NCI-H1930 (cell line): Measurements from ENCODE around the gene ESX1.
"Not testable (repeated sequence)": the region's sequence is repeated elsewhere in the genome, so short reads cannot be mapped to it uniquely, and the experiment has no call there.

Source experiments
- DNase-seq, 2 experiments: peaks; one replicate each; lab custom pipeline; 2025; lab: John Stamatoyannopoulos, UW

Gene ESX1

DNA sequence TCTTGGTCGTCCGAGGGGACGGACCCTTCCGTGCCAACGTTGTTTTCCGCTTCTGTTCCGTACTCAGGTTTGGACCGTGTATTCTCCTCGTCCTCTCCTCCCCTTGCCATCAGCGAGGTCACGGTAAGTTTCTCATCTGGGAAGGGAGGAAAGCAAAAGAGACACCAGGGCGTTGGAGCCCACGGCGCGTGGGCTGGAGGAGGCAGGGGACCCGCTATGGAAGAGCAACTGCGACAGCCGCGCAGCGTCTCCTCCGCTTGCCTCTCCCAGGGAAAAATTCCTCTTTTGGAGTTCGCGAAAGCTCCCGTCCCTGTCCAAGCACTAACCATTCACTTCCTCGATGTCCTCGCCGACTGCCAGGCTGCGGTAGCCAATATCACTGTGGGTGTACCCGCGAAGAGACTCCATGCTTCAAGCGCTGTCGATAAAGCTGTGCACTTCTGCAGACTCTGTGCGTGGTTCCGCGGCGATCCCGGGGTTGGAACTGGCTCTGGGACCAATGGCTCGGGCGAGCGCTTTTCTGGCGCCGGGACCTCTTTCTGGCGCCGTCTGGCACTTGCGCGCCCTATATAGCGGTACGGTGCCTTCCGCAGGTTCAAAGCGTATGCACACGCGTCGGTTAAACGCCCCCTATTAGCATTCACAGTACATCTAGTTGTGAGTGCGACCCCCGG lies at the start of gene ESX1:
ESX1 (minus strand) TSS at position 492 of the 674 bp plus-strand sequence; CDS start at position 408, 84 bp downstream.
- no peak for DNase-seq

DNA sequence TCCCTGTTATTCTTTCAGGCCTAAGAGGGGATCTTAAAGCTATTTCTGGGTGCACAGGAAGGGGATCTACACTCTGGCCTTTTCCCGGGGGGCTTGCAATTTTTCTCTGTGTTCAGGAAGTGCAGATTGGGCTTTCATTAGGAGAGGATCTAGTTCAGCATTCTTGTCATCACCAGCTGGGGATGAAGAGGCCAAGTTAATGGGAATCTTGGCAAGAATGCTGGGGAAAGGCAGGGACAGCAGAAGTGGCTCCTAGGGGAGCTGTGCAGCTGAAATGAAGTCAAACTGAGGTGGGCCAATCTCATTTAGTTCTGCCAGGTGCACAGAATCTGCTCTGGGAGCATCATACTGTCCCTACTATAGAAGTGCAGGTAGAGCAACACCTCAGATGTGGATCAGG lies 40.9 kb upstream of the ESX1 start:
- DNase-seq: no peak

DNA sequence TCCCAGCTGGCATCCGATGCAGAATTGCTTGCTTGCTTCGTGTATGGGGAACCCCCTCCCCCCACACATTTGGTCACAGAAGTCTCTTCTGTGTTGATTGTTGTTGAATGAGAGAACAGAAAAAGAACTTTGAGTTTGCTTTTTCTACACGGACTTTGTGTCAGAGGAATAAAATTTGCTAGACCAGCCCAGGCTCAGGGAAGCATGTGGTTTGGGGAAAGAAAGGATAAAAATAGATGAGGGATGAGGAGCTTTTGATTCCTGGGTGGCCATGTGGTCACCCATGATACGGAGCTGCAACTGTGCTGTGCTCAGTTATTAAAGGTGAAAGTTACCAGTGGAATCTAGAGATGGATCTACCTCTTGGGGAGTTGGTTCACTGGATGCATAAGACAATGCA lies 34.2 kb upstream of the ESX1 start:
- DNase-seq: no peak

DNA sequence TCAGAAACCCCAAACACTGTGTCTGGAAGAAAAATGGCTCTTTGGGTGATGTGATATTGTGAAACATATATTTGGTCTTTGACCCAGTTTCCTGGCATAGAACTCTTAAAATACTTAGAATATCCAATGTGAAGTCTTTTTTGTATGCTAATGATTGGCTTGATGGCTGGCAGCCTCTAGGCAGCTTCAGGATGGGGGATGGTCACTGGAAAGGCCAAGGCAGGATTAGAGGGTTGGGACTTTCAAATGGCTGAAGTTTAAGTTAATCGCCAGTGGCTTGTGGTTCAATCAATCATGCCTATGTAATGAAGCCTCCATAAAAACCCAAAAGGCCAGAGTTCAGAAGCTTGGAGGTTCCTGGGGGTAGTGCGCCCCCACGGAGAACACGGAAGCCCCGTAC lies 33.5 kb upstream of the ESX1 start:
- DNase-seq: no peak

DNA sequence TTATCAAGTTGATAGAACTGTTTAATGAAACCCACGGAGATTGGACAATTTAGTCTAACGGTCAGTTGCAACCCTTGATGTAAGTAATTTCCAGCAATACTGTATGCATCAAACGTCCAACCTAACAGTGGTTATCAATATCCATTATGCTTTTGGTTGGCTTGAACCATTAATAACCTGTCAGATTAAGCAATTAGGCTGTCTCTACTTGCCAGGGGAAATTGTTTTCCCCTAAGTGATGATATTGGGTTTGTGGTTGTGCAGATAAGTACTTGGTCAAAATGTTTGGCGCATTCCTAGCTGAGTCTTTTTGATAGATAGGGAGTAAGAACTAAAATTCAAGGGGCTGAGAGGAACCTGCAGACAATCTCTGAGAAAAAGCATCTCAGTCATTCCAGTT lies 30.5 kb upstream of the ESX1 start:
- DNase-seq: no peak

DNA sequence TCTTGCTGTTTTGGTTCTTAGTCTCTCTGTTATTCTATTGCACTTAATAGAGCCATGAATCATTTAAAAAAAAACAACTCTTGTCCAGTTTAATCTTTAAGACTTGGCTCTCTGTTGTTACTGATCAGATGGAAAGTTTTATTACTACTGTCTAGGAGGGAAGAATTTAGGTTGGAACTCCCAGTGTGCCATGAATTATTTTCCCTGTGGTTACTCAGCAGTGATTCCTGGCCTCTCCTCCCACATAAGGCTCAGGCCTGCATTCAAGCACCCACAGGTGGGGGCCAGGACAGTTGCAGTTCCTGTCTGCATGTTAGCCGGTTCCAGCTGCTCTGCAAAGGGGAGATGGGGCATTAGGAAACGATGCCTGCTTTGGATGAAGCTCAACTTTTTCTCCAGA lies 29.8 kb upstream of the ESX1 start:
- no peak for DNase-seq

DNA sequence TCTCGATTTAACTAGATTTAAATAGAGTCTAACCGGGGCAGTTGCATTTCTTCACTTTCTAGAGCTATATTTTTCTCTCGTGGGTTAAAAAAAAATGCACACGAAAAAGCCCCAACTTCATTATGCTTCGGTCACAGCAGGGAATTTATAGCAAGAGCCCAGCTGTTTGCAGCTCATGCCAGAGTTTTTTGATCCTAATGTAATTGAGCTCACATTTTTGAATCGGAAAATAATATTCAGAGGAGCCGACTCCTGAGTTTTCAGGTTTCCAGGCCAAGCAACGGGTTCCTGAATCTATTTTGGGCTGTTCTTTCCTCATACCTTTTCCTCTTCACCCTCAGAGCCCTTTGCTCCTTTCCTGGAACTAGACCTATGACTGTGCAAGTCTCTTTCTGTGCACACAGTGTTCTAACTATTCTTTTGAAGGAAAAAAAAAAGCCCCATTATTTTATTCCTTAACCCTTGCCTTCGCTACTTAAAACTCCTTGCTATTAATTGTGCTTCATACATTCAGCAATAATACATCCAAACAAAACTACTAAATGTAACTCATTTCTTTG lies 27.5 kb upstream of the ESX1 start:
- DNase-seq: no peak

DNA sequence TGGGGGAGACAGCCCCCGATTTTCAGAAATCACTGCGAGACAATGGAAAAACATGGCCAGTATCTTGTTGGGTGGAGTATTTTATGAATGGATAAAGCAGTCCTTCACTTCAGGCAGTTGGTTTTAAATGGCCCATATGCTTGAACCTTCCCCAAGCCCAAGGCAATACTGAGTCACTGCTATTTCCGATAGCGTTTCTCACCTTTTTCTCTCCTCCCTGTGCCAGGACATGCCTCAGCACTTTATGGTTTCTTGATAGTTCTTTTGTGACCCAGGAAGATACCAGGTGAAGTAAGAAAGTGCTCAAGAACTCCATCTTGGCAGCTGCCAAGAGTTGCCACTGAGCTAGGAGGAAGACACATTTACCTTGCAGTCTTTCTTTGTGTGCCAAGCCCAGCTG lies 26.8 kb upstream of the ESX1 start:
- DNase-seq: no peak

DNA sequence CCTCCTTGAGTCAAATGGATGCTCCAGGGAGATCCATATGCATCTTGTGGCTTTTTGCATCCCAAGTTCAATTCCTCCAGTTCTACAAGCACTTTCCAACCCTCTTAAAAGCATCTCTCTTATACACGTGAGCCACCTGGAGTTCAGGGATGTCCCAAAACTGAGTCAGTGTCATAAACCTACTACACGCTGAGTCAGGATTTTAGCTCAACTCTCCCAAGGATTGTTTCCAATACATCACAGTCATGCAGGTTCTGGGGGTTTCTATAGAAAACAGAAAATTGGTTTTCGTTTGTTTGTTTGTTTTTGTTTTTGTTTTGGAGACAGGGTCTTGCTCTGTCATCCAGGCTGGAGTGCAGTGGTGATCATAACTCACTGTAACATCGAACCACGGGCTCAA lies 25.9 kb upstream of the ESX1 start:
- DNase-seq: no peak

DNA sequence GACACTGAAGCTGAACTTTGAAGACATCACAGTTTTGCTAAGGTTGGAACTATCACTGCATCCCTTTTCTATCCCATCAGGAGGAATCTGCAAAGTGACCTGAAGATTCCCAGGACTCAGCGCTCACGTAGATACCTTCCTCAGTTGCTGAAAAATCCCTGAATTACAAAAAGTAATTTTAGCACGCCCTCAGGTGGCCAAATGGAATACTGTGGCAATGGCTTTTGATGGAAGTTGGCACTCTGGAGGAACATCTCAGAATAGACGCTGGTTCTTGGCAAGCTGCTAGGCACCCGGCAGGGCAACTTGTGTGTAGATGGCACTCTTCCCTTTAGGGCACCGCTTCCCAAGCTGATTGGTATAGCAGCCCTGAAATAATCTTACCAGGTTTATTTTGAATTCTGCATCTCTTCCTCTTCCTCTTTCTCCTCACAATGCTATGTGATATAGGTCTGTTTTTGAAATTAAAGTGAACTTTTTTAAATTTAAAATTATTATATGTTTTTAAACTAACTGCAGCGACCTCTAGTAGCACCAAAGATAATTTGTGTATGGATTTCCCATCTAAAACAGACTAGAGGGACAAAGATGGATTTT lies 16.3 kb upstream of the ESX1 start:
- peak; percentile 1 to 55 for DNase-seq

DNA sequence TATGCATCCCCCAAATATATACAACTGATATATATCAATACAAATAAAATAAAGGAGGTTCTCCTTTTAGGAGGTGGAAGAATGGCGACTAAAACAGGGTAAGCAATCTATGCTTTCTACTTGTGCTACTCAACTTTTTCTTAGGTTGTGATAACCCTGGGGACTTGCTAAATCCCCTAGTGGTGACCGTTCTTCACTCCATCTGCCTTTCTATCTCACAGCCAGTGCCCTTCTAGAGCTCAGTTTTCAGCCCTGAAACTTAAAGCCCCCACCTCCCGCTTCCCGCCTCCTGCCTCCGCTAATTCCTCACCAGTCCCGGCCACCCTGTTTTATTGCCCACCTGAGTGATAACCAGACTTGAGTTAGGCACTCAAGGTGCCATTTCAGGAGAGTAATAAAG lies 15.5 kb upstream of the ESX1 start:
- DNase-seq: no peak

DNA sequence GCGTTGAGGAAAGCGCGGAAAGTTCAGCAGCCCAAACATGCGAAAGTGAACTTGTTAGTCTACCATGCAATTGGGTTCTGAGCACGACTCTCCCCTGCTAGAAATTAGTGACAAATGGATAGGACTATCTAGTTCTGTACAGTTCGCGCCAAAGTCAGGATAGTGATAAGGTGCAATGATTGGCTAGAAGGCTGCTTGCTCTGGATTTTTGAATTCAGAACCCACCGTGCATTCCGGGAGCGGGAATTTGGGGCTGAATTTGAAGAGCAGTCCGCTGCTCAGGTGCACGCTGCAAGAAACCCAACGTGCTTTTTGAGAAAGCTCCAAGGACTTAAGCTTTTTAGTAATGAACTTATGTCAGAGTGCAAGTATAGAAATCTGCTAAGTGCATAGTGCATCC lies 732 bp upstream of the ESX1 start:
- no peak for DNase-seq

DNA sequence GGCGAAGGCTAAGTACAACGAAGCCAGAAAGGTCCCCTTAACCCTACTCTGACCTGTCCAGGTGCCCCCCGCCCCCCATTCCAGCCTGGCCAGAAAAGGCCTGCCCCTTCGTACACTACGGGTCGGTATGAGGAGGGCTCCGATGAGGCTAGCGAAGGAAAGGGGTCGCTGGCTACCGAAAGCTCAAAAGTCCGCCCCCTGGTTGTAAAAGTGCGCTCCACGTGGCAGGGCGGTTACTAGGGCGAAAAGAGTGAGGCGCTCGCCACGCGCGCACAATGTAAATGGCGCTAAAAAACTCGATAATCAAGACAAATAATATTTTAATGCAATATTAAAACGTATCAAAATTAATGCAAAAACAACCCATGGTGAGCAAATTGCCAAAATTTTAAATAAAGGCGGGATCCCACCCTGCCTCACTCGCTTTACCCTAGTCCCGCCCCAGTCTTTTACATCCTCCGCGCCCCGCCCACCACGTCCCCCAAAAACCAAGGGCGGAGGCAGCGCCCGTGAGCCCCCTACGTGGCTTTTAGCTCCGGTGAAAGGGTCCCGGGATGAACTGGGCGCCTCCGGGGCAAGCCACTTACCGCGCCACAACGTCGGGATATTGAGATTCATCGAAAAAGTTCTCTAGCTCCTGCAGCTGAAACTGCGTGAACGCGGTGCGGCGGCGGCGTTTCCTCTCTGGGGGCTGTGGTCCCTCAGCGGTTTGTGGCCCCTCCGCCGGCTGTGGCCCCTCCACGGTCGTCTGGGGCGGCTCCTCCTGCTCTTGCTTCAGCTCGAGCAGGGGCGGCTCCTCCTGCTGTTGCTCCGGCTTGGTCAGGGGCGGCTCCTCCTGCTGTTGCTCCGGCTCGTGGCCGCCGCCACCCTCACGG lies 929 bp downstream of the ESX1 start:
- peak; percentile 29 to 46 for DNase-seq

DNA sequence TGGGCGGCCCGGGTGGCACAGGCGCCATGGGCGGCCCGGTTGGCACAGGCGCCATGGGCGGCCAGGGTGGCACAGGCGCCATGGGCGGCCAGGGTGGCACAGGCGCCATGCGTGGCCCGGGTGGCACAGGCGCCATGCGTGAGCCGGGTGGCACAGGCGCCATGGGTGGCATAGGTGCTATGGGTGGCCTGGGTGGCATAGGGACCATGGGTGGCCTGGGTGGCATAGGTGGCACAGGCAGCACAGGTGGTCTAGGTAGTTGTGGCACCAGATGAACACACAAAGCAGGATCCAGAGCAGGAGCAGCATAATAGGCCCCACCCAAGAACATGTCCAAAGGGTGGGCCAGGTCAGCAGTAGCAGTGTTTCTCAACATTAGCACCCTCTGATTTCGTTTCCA lies 4.3 kb downstream of the ESX1 start:
- no peak for DNase-seq

DNA sequence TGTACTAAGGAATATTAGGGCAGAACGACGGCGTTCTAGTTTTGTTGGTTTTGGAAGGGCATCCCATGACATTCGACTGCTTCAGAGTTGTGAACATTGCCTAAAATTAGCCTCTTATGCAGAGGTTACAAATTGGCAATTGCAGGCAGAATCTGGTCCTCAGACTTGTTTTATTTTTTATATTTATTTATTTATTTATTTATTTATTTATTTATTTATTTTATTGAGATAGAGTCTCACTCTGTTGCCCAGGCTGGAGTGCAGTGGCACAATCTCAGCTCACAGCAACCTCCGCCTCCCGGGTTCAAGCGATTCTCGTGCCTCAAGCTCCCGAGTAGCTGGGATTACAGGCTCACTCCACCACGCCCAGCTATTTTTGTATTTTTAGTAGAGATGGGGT lies 24.7 kb downstream of the ESX1 start:
- not testable (repeated sequence) for DNase-seq

DNA sequence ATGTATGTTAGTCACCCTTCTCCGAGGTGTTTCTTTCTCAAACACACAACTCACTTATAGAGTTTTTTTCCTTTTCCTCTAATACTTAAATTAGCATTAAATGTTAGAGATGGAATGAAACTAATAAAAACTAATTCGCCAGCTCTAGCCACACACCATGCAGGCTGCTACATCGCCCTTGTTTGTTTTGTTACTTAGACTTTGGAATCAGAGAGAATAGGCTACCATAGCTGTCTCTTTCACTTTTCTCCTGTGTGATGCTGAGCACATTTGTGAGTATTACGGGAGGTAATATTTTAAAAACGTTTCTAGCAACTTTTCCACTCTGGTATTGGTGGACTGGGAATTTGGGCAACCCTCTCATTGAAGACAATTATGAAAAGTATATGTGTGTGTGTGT lies 43.5 kb downstream of the ESX1 start:
- no peak for DNase-seq

DNA sequence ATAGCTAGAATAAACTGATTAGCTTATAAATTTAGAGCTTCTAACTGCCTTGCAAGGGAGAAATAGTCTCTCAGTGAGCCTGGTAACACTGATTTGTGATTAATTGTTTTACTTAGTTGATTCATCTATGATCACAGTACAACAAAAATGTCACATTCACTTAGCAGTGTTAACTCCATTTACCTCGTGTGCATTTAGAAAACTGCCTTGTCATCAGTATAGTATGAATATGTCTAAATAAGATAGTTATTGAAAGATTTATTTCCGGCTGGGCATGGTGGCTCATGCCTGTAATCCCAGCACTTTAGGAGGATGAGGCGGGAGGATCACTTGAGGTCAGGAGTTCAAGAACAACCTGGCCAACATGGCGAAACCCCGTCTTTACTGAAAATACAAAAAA lies 49.2 kb downstream of the ESX1 start:
- DNase-seq: no peak
